MG63 (cell line): ENCODE data around the gene EXTL2. TPM values are rescaled to one million over a fixed set of nuclear protein-coding genes. Genes with fewer than 3 reads are reported as not detected.
"Not testable (repeated sequence)": the region's sequence is repeated elsewhere in the genome, so short reads cannot be mapped to it uniquely, and the experiment has no call there.

ENCODE experiments used
- DNase-seq: peaks from one replicate; pipeline ENCODE4 v3.0.0-alpha.2; 2020
- H3K27me3 ChIP-seq: fragments of 250-450 bp; sonication (Bioruptor Pico); 2 replicates; pipeline ENCODE4 v1.5.1; 2020; ENCODE audit warnings: mild to moderate bottlenecking, moderate library complexity
- H3K36me3 ChIP-seq: fragments of 250-450 bp; sonication (Bioruptor Pico); 2 replicates; pipeline ENCODE4 v1.5.1; 2020; ENCODE audit warnings: mild to moderate bottlenecking, moderate library complexity
- H3K4me3 ChIP-seq: fragments of 250-450 bp; sonication (Bioruptor Pico); 2 replicates; pipeline ENCODE4 v1.5.1; 2020; ENCODE audit warnings: mild to moderate bottlenecking, moderate library complexity
- H3K9me3 ChIP-seq: fragments of 250-450 bp; sonication (Bioruptor Pico); 2 replicates; pipeline ENCODE4 v1.5.1; 2020; ENCODE audit warnings: mild to moderate bottlenecking, moderate library complexity
- total RNA-seq: library from RNA; depleted of rRNA; stranded (reverse); fragments of >200 nt; shearing (Covaris generic); gene quantifications from 2 replicates; pipeline ENCODE4 v1.2.3, GENCODE V29; 2014; ENCODE audit warnings: low replicate concordance; rRNA removed

Gene EXTL2
- 15.8 and 21.1 TPM in 2 replicates for total RNA-seq

- peak; percentile 79 for DNase-seq
- H3K27me3 ChIP-seq: no peaks in the 10 kb centered on the region
- peaks cover 25% of the 10 kb centered on the region for H3K36me3 ChIP-seq
- H3K9me3 ChIP-seq: peaks cover 9% of the 10 kb centered on the region
- peak within 1 kb of the TSS; percentile 81 for H3K4me3 ChIP-seq
These were observed at the start of gene EXTL2 for GRCh38 chr1:100894603-100895539. Gene EXTL2, minus strand, starts transcription at chr1:100894842. Its CDS starts 6,085 bp downstream, at chr1:100888757.

GRCh38 chr1:100943533-100943932, 48.9 kb upstream of the EXTL2 start:
- no peak overlapping the region for H3K4me3 ChIP-seq
- H3K9me3 ChIP-seq: peaks cover 2% of the 10 kb centered on the region; the same call in 1 of the 2 replicates
- H3K27me3 ChIP-seq: no peaks in the 10 kb centered on the region
- H3K36me3 ChIP-seq: peaks cover 31% of the 10 kb centered on the region
- DNase-seq: no peak

- Histone ChIP-seq H3K36me3 (peaks cover 35% of the 10 kb centered on the region), H3K4me3 (no peak overlapping the region), H3K27me3 (no peaks in the 10 kb centered on the region), H3K9me3 (peaks cover 2% of the 10 kb centered on the region; the same call in 1 of the 2 replicates)
- DNase-seq: no peak
These were observed 47.8 kb upstream of the EXTL2 start for GRCh38 chr1:100942304-100943046.

DNA sequence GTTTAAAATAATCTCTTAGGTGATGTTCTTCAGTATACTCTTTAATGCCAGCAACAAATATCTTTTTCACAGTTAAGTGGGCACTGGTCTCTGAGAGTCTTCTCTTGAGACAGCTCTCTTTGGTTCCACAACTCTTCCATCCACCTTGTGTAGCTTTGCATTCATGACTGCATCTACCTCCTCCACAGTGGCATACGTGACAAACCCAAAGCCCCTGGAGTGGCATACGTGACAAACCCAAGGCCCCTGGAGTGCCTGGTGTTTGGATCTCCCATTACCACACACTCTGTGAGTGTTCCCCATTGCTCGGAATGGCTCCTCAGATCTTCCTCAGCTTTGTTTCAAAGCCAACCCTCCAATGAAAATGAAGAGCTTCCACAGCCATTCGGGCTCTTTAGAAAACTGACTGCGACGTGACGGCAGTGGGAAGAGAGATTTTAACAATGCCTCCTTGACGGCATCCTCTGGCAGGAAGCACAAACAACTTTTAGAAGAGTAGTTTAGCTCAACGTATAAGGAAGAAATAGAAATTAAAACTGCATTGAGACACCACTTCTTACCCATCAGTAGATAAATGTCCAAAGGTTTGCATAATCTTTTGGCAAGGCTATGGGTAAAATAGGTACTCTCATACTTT, 47.1 kb upstream of the EXTL2 start:
- Histone ChIP-seq H3K36me3 (peaks cover 28% of the 10 kb centered on the region), H3K4me3 (no peak overlapping the region), H3K27me3 (no peaks in the 10 kb centered on the region), H3K9me3 (peaks cover 2% of the 10 kb centered on the region; the same call in 1 of the 2 replicates)
- DNase-seq: no peak

DNA sequence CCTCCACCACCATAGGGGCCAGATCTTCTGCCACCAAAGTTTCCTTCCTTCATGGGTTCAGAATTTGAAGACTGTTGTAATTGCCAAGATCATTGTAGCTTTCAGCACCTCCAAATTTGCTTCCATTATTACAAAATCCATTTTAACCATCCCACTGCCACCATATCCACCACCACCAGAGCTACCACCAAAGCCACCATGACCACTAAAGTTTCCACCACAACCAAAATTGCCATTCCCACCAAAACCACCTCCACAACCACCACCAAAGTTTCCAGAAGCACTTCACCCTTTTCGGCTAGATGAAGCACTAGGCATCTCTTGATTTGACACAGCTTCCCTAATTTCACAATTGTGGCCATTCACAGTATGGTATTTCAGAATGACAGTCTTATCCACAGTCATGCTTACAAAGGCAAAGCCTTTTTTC, 46.5 kb upstream of the EXTL2 start:
- H3K27me3 ChIP-seq: no peaks in the 10 kb centered on the region
- no peak for DNase-seq
- H3K36me3 ChIP-seq: peaks cover 23% of the 10 kb centered on the region
- no peak overlapping the region for H3K4me3 ChIP-seq
- no peaks in the 10 kb centered on the region for H3K9me3 ChIP-seq

- Histone ChIP-seq H3K4me3 (no peak overlapping the region), H3K36me3 (peaks cover 32% of the 10 kb centered on the region), H3K9me3 (no peaks in the 10 kb centered on the region), H3K27me3 (no peaks in the 10 kb centered on the region)
- no peak for DNase-seq
These were observed 41.7 kb upstream of the EXTL2 start for GRCh38 chr1:100936194-100936967.

- peaks cover 18% of the 10 kb centered on the region for H3K36me3 ChIP-seq
- H3K4me3 ChIP-seq, H3K27me3 ChIP-seq, DNase-seq, H3K9me3 ChIP-seq: not testable (repeated sequence)
These were observed 38.9 kb upstream of the EXTL2 start for GRCh38 chr1:100933555-100933954.

- DNase-seq: no peak
These were observed 37.1 kb upstream of the EXTL2 start for GRCh38 chr1:100931716-100932115.

DNA sequence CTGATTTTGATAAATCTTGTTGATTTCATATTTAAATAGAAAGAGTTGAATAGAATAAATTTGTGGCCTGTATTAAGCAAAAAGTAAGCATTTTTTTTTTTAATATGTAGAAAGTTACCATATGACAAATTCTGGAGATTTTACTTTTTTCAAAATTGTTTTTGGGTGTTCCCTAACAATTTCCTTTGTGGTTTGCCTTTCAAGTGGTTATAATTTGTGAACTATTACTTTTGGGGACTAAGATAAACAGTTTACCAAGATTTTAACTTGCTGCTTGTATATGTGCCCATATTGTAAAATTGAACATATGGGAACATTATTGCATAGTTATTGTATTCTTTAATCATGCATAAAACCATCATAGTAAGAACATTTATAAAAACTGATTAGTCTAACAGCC, 35.9 kb upstream of the EXTL2 start:
- H3K36me3 ChIP-seq: peaks cover 24% of the 10 kb centered on the region
- H3K27me3 ChIP-seq: no peaks in the 10 kb centered on the region
- no peaks in the 10 kb centered on the region for H3K9me3 ChIP-seq
- DNase-seq: no peak
- H3K4me3 ChIP-seq: no peak overlapping the region

More at GRCh38 chr1:100931716-100932115, 37.1 kb upstream of the EXTL2 start:
- H3K4me3 ChIP-seq: no peak overlapping the region
- peaks cover 17% of the 10 kb centered on the region for H3K36me3 ChIP-seq
- H3K9me3 ChIP-seq: no peaks in the 10 kb centered on the region
- no peaks in the 10 kb centered on the region for H3K27me3 ChIP-seq

DNA sequence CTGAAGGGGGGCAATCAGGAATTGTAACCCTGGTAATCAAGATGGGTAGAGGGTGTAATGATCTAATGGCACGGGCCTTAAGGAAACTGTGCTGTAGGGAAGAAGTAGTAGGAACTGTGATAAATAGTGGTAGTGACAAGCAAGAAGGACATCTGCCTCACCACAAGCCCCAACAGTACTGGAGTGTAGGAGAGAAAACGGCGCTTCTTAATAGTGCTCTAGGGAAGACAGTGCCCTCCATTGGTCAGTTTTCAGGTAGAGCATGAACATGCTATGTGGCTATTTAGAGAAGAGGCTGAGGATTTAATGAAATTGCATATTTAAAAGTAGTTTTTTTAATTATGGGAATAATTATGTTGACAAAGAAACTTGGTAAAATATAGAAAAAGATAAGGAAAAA, 33.5 kb upstream of the EXTL2 start:
- H3K36me3 ChIP-seq: peaks cover 33% of the 10 kb centered on the region
- no peak overlapping the region for H3K4me3 ChIP-seq
- H3K9me3 ChIP-seq: no peaks in the 10 kb centered on the region
- DNase-seq: no peak
- no peaks in the 10 kb centered on the region for H3K27me3 ChIP-seq

GRCh38 chr1:100927276-100927675, 32.6 kb upstream of the EXTL2 start:
- H3K27me3 ChIP-seq: no peaks in the 10 kb centered on the region
- H3K4me3 ChIP-seq: no peak overlapping the region
- H3K36me3 ChIP-seq: peaks cover 36% of the 10 kb centered on the region
- DNase-seq: no peak
- H3K9me3 ChIP-seq: no peaks in the 10 kb centered on the region

GRCh38 chr1:100926240-100926639, 31.6 kb upstream of the EXTL2 start:
- DNase-seq: no peak
- Histone ChIP-seq H3K9me3 (no peaks in the 10 kb centered on the region), H3K27me3 (no peaks in the 10 kb centered on the region), H3K36me3 (peaks cover 37% of the 10 kb centered on the region), H3K4me3 (no peak overlapping the region)

- H3K9me3 ChIP-seq: no peaks in the 10 kb centered on the region
- peaks cover 35% of the 10 kb centered on the region for H3K36me3 ChIP-seq
- H3K4me3 ChIP-seq: no peak overlapping the region
- DNase-seq: no peak
- no peaks in the 10 kb centered on the region for H3K27me3 ChIP-seq
These were observed 30.3 kb upstream of the EXTL2 start for GRCh38 chr1:100924991-100925390.

DNA sequence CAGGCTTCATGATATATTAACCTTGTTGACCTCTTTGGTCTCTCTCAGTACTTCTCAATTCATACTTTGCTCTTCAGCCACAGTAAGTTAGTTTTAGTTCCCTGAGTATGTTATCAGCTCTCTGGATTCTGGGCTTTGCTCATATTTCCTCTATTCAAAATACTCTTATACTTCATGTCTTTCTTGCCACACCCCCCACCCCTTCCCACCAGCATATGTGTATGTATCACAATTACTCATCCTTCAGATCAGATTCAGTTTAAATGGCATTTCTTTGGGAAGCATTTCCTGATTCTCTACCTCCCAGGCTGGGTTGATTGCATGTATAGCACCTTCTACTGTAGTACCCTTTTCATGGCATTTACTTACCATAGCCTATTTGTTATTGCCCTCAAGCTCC, 29.6 kb upstream of the EXTL2 start:
- Histone ChIP-seq H3K36me3 (peaks cover 35% of the 10 kb centered on the region), H3K27me3 (no peaks in the 10 kb centered on the region), H3K9me3 (no peaks in the 10 kb centered on the region), H3K4me3 (no peak overlapping the region)
- DNase-seq: peak; percentile 4

DNA sequence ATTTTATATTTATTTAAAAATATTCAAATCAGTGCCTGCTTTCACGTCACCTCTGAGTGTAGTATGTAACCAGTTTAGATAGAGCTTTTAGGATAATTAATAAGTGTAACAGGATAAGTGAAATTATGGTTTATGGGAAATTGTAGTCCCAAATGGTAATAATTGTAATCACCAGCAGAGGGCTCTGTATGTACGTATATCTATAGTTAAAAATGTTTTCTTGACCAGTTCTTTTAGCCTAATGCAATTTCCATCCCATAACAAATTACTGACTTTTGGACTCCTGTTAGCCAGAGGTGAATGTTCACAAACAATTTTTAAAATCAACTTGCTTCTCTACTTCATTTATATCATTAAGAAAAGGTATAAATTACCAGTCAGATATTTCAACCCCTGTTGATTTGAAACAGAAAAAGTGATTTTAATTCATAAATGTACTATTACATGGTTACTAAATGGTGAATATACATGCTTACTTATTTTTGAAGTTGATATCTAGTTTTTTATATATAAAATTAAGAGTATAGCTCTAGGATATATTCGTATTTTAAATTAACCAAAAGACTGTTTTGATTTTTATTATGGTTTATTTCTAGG, 26.6 kb upstream of the EXTL2 start:
- H3K9me3 ChIP-seq: no peaks in the 10 kb centered on the region
- H3K36me3 ChIP-seq: peaks cover 35% of the 10 kb centered on the region
- H3K27me3 ChIP-seq: no peaks in the 10 kb centered on the region

DNA sequence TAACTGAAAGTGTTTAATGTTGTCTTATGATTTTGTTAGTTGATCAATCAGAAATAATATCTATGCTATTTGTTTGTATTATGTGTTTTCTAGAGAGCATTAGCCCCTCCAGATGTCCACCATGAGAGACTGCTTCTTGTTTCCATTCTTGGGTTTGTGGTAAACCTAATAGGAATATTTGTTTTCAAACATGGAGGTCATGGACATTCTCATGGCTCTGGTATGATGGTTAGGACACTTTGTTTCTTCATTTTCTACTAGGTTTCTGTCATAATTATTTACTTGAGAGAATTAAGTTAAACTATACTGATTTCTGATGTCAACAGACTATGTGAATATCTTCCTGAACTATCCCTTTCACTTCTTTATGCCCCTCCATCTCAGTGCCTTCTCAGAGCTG, 17.4 kb upstream of the EXTL2 start:
- H3K36me3 ChIP-seq: peaks cover 53% of the 10 kb centered on the region
- H3K9me3 ChIP-seq: no peaks in the 10 kb centered on the region
- no peak for DNase-seq
- no peak overlapping the region for H3K4me3 ChIP-seq
- no peaks in the 10 kb centered on the region for H3K27me3 ChIP-seq

More for the DNA sequence above, 26.6 kb upstream of the EXTL2 start:
- DNase-seq: no peak
- H3K4me3 ChIP-seq: no peak overlapping the region
